GM12801 (cell line): Measurements from ENCODE around the gene CXCR6.

ENCODE experiments used
- TF ChIP-seq, protein P1 (sequence below): IDR thresholded peaks from one replicate; pipeline ENCODE4 v1.5.1; 2011; ENCODE audit warnings: control low read depth; ENCODE audit not compliant: insufficient read length; ENCODE audit errors: extremely low read depth

Gene CXCR6

GRCh38 chr3:45907769-45908705 lies 35.2 kb upstream of the CXCR6 start:
- TF ChIP-seq, protein P1, sequence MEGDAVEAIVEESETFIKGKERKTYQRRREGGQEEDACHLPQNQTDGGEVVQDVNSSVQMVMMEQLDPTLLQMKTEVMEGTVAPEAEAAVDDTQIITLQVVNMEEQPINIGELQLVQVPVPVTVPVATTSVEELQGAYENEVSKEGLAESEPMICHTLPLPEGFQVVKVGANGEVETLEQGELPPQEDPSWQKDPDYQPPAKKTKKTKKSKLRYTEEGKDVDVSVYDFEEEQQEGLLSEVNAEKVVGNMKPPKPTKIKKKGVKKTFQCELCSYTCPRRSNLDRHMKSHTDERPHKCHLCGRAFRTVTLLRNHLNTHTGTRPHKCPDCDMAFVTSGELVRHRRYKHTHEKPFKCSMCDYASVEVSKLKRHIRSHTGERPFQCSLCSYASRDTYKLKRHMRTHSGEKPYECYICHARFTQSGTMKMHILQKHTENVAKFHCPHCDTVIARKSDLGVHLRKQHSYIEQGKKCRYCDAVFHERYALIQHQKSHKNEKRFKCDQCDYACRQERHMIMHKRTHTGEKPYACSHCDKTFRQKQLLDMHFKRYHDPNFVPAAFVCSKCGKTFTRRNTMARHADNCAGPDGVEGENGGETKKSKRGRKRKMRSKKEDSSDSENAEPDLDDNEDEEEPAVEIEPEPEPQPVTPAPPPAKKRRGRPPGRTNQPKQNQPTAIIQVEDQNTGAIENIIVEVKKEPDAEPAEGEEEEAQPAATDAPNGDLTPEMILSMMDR, result no peak

GRCh38 chr3:45908761-45909160 lies 34.5 kb upstream of the CXCR6 start:
- TF ChIP-seq, protein P1, result no peak

- TF ChIP-seq, protein P1, result no peak
These were observed 33.7 kb upstream of the CXCR6 start for GRCh38 chr3:45909542-45909941.

- TF ChIP-seq, protein P1, result no peak
These were observed 32.4 kb upstream of the CXCR6 start for GRCh38 chr3:45910892-45911291.

DNA sequence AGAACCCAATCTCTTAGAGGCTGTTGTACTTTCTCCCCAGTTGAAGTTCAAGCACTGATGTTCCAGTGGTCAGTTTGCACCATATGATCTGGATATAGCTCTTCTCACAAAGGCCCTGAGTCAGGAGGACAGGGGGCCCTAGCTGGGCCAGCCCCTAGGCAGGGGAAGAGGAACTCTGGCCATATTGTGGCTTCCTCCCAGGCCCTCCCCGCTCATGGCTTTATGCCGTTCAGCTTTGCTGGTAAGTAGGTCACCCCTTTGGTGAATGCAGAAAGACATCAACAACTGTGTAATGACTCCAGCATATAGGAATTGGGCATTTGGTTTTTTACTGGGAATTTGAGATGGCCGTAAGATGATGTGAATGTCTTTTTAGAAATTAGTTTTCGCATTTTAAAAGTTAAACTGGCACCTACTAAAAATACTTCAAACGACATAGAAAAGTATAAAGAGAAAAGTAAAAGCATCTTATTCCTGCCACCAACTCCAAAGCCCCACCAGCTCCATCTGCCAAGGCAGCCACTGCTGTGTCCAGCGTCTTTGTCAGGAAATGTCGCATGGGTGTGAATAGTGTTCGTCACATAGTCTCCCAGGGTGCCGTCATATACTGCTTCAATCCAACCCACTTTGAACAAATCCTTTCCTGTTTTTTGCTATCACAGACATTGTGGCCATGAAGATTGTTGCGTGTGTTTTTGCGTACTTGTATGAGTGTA lies 31.6 kb upstream of the CXCR6 start:
- TF ChIP-seq, protein P1, result no peak

DNA sequence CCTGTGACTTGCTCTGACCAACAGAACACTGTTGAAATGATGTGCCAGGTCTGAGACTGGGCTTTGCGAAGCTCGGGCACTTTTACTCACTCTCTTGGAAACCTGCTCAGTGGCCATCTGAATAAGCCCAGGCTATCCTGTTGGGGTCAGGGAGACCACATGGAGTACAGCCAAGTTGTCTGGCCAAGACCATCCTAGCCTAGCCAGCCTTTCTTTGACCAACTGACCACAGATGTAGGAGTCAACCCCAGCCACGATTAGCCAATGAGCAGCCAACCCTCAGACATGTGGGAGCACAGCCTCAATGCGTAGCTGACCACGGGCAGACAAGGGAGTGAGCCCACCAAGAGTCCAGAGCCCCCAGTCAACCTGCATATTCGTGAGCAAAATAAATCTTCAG lies 30.8 kb upstream of the CXCR6 start:
- TF ChIP-seq, protein P1, result no peak

DNA sequence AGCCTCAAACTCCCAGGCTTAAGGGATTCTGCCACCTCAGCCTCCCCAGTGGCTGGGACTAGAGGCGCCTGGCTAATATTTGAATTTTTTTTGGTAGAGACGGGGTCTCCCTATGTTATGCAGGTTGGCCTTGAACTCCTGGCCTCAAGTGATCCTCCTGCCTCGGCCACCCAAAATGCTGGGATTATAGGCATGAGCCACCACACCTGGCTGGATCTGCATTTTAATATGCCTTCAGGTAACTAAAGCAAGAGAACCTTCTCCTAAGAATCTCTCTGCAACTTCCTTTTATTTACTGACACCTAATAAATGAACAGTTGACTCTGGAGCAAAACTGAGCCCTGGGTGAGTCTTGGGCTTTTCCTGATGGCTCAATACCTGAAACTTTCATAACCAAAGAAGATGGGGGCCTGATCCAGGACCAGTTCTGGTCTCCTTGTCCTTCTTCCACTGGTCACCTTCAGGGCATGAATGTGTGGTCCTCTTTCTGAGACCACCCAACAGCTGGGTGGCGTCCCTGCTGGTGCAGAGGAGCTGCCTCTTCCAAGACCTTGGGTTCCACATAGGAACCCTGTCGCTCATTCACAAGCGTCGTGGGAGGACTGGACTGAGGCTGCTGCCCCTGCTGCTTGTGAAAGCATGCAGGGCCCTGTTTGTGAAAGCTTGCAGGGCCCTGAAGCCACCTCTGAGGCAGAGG lies 28.8 kb upstream of the CXCR6 start:
- TF ChIP-seq, protein P1, result no peak
